A549 (cell line): Measurements from ENCODE around the gene SHOC2. TPM values are rescaled to one million over a fixed set of nuclear protein-coding genes. Genes with fewer than 3 reads are reported as not detected.

ENCODE experiments used
- ATAC-seq, 2 experiments: fragments of 200-7000 bp in 1 of 2; fragments of >200 bp in 1 of 2; cut with Nextera tagmentation in 1 of 2; cut with Tn5 transposase in 1 of 2; 3 replicates each; pipeline versions ENCODE4 v1.8.0 to v1.9.1; 2018 to 2020; ENCODE audit warnings: mild to moderate bottlenecking in 1 of 2, moderate library complexity in 1 of 2
- CTCF ChIA-PET: fragments of 300-600 bp; sonication (Branson Sonifier 250); formaldehyde crosslinking; extraction: SDS; loops from one replicate; lab custom pipeline; 2021; ENCODE audit warnings: antibody characterized with exemption, inconsistent platforms; lab: Yijun Ruan, JAX
- POLR2A ChIA-PET: fragments of 350-600 bp; formaldehyde crosslinking; extraction: SDS; loops from one replicate; lab custom pipeline; 2021; ENCODE audit warnings: antibody characterized with exemption, inconsistent platforms; lab: Yijun Ruan, JAX
- DNase-seq, 2 experiments: peaks; one replicate each; pipeline versions ENCODE4 v3.0.0 to v3.0.0-alpha.2; 2011 to 2016; ENCODE audit warnings: low read depth in 1 of 2, low spot score in 1 of 2
- FAIRE-seq: peaks from 2 replicates; lab custom pipeline; 2011; peaks lifted over from hg19 to GRCh38; lab: Jason Lieb, UNC
- H3K27ac ChIP-seq, 2 experiments: fragments of >200 bp; sonication (Bioruptor Twin); formaldehyde crosslinking; 3 replicates each; pipeline ENCODE4 v1.5.1; 2016 to 2017
- H3K4me1 ChIP-seq: fragments of >200 bp; sonication (Bioruptor Twin); formaldehyde crosslinking; 3 replicates; pipeline ENCODE4 v1.6.1; 2016
- H3K4me2 ChIP-seq: fragments of >200 bp; sonication (Bioruptor Twin); formaldehyde crosslinking; 3 replicates; pipeline ENCODE4 v1.6.1; 2016
- H3K4me3 ChIP-seq: fragments of >200 bp; sonication (Bioruptor Twin); formaldehyde crosslinking; 3 replicates; pipeline ENCODE4 v1.5.1; 2016
- H3K9me3 ChIP-seq: fragments of >200 bp; sonication (Bioruptor Twin); formaldehyde crosslinking; 3 replicates; pipeline ENCODE4 v1.6.1; 2016
- BHLHE40 ChIP-seq: IDR thresholded peaks from 2 replicates; pipeline ENCODE4 v1.6.1; 2012; ENCODE audit warnings: low read depth, low read length, inconsistent platforms
- CBX2 ChIP-seq: fragments of 200-600 bp; sonication (generic); IDR thresholded peaks from 2 replicates; pipeline ENCODE4 v1.6.1; 2016; ENCODE audit warnings: low read depth, mild to moderate bottlenecking, borderline replicate concordance
- CEBPB ChIP-seq, 2 experiments: fragments of >200 bp in 1 of 2; sonication (Bioruptor Twin) in 1 of 2; formaldehyde crosslinking in 1 of 2; IDR thresholded peaks; 2 replicates each; pipeline ENCODE4 v1.6.1; 2012 to 2016
- EHMT2 ChIP-seq: fragments of 200-600 bp; sonication (generic); IDR thresholded peaks from 2 replicates; pipeline ENCODE4 v1.6.1; 2016; ENCODE audit warnings: antibody characterized with exemption, low read depth, mild to moderate bottlenecking, moderate library complexity
- FOSB ChIP-seq: fragments of 250-450 bp; sonication (Bioruptor Pico); IDR thresholded peaks from 2 replicates; pipeline ENCODE4 v1.5.0; 2020; ENCODE audit warnings: mild to moderate bottlenecking, moderate library complexity
- FOSL2 ChIP-seq, 2 experiments: fragments of 450-650 bp in 1 of 2; fragments of >200 bp in 1 of 2; sonication (Bioruptor Twin) in 1 of 2; formaldehyde crosslinking; IDR thresholded peaks; 2 replicates each; pipeline versions ENCODE4 v1.5.0 to v1.6.1; 2016 to 2020; ENCODE audit warnings: mild to moderate bottlenecking in 1 of 2, moderate library complexity in 1 of 2
- FOXS1 ChIP-seq: fragments of 250-450 bp; sonication (Bioruptor Pico); IDR thresholded peaks from 2 replicates; pipeline ENCODE4 v1.5.0; 2020; ENCODE audit warnings: mild to moderate bottlenecking, moderate library complexity
- HDAC2 ChIP-seq: fragments of 200-600 bp; sonication (generic); IDR thresholded peaks from 2 replicates; pipeline ENCODE4 v1.6.1; 2016
- HEYL ChIP-seq: fragments of 250-450 bp; sonication (Bioruptor Pico); IDR thresholded peaks from 2 replicates; pipeline ENCODE4 v1.8.0; 2021; ENCODE audit warnings: mild to moderate bottlenecking, moderate library complexity
- HOXB13 ChIP-seq: fragments of 250-450 bp; sonication (Bioruptor Pico); IDR thresholded peaks from 2 replicates; pipeline ENCODE4 v1.5.0; 2020; ENCODE audit warnings: low read depth, mild to moderate bottlenecking, moderate library complexity
- KDM1A ChIP-seq: fragments of 200-600 bp; sonication (generic); IDR thresholded peaks from 2 replicates; pipeline ENCODE4 v1.6.1; 2016; ENCODE audit warnings: low read depth, mild to moderate bottlenecking
- MAFK ChIP-seq: fragments of 450-650 bp; IDR thresholded peaks from 2 replicates; pipeline ENCODE4 v1.6.1; 2014; ENCODE audit not compliant: partially characterized antibody
- MYC ChIP-seq: IDR thresholded peaks from 2 replicates; pipeline ENCODE4 v1.6.1; 2012; ENCODE audit warnings: mild to moderate bottlenecking, inconsistent platforms, low read length, improper control_type of control experiment, borderline replicate concordance
- NPAS2 ChIP-seq: fragments of 250-450 bp; sonication (Bioruptor Pico); IDR thresholded peaks from 2 replicates; pipeline ENCODE4 v1.8.0; 2022; ENCODE audit warnings: mild to moderate bottlenecking, moderate library complexity, borderline replicate concordance
- POLR2A ChIP-seq: IDR thresholded peaks from 2 replicates; pipeline ENCODE4 v1.6.1; 2012; ENCODE audit warnings: mild to moderate bottlenecking, low read length
- POLR2AphosphoS2 ChIP-seq: conservative IDR thresholded peaks from 2 replicates; pipeline ENCODE4 v1.6.1; 2012; ENCODE audit warnings: low read length, improper control_type of control experiment, inconsistent platforms
- RFX5 ChIP-seq: fragments of 450-650 bp; IDR thresholded peaks from 2 replicates; pipeline ENCODE4 v1.7.1; 2014; ENCODE audit warnings: antibody characterized with exemption, mild to moderate bottlenecking, moderate library complexity
- RNF2 ChIP-seq: fragments of 200-600 bp; sonication (generic); IDR thresholded peaks from 2 replicates; pipeline ENCODE4 v1.6.1; 2016; ENCODE audit warnings: low read depth, mild to moderate bottlenecking, antibody characterized with exemption, moderate library complexity, borderline replicate concordance
- SMC3 ChIP-seq: fragments of >200 bp; sonication (Bioruptor Twin); formaldehyde crosslinking; IDR thresholded peaks from 3 replicates; pipeline ENCODE4 v1.6.1; 2018; ENCODE audit warnings: inconsistent platforms
- WGBS: methylation state at CpG from one replicate; pipeline ENCODE4 v1.1.6; 2017; ENCODE audit errors: missing lambda C conversion rate; 5-methylcytosine and 5-hydroxymethylcytosine counted together
- polyA plus RNA-seq, 4 experiments: library from polyadenylated mRNA; depleted of rRNA in 3 of 4; stranded (reverse); fragments of >200 nt; fragmentation: RNase III in 1 of 4; extraction: RNeasy Plus Mini Kit Qiagen cat#74134 plus additional on column Dnase treatment in 1 of 4; gene quantifications; 2 replicates in 3 of 4; 3 replicates in 1 of 4; pipeline ENCODE4 v1.2.3, GENCODE V29; 2011 to 2017
- TF ChIP-seq, protein P1 (sequence below): fragments of 150-350 bp; IDR thresholded peaks from 2 replicates; pipeline ENCODE4 v1.6.1; 2014; ENCODE audit warnings: low read depth, mild to moderate bottlenecking, low read length

SHOC2 gene
- polyA plus RNA-seq, 2 of the 4 experiments (the other 2 are of a cell fraction) = 20.5 to 32.1 TPM

DNA sequence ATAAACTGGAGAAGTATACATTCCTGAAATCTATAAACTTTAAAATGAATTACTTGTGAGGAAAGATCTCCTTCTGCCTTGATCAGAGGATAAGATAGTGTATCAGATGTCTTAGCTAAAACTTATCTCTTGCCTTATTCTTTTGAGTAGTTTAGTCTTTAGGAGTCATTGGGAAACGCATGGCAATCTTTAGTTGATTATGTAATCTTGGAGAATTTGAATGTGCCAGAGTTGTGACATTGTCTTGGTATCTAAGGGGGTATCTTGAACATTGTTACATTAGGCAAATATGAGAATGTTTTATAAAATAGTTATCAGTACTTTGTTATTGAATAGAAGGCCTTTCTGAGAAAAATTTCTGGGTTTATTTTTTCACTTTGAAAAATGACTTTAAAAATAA is 95.8 kb downstream of the SHOC2 start:
- H3K4me1 ChIP-seq = no peaks in the 10 kb centered on the region
- H3K4me3 ChIP-seq = no peak overlapping the region
- ATAC-seq = no peak
- no peak for DNase-seq
- H3K9me3 ChIP-seq = no peaks in the 10 kb centered on the region
- H3K27ac ChIP-seq = no peak overlapping the region
- no peak overlapping the region for H3K4me2 ChIP-seq
- WGBS = 81% methylated on average over 1 of the region's 1 CpG
- CTCF ChIA-PET = no interaction called here
- no peak for FAIRE-seq
- POLR2A ChIA-PET = interaction anchor here (0.6 kb wide), 1 partner anchor 59 kb away, joined by 5 read pairs; no protein-coding TSS in a partner anchor
- no peak for TF ChIP-seq RFX5
- TF ChIP-seq CBX2 = no peak
- TF ChIP-seq FOSL2 (IDR thresholded peaks at IDR 0.05) = no peak
- no peak for TF ChIP-seq FOSL2 (CRISPR knock-in tag; IDR thresholded peaks at IDR 0.05)
- TF ChIP-seq POLR2A = no peak
- no peak for TF ChIP-seq FOXS1 (CRISPR knock-in tag)
- TF ChIP-seq RNF2 = no peak
- TF ChIP-seq, protein P1, sequence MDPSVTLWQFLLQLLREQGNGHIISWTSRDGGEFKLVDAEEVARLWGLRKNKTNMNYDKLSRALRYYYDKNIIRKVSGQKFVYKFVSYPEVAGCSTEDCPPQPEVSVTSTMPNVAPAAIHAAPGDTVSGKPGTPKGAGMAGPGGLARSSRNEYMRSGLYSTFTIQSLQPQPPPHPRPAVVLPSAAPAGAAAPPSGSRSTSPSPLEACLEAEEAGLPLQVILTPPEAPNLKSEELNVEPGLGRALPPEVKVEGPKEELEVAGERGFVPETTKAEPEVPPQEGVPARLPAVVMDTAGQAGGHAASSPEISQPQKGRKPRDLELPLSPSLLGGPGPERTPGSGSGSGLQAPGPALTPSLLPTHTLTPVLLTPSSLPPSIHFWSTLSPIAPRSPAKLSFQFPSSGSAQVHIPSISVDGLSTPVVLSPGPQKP = no peak
- no peak for TF ChIP-seq BHLHE40
- no peak for TF ChIP-seq CEBPB (IDR thresholded peaks at IDR 0.05)
- no peak for TF ChIP-seq EHMT2
- no peak for TF ChIP-seq HEYL (CRISPR knock-in tag)

DNA sequence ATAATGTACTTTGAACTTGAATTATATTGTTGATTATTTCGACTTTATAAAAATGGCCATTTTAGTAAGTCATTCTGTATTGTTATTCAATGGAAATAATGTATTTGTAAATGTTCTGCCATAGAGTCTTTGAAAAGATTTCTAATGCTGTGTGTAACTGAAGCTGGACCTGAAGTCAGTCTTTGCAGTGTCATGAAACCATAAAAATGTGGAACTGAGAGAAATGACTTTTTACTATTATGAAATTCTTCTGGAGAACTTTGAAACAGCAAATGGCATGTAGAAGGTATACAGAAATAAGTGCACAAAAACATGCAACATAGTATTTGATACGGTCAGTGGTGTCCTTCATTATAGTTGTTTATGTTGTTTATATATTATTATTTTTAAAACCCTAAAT is 97.7 kb downstream of the SHOC2 start:
- ChIA-PET CTCF (no interaction called here), POLR2A (no interaction called here)
- H3K4me3 ChIP-seq = no peak overlapping the region
- no peaks in the 10 kb centered on the region for H3K4me1 ChIP-seq
- TF ChIP-seq MYC (no peak), MAFK (no peak)
- H3K9me3 ChIP-seq = no peaks in the 10 kb centered on the region
- 46% methylated on average over 2 of the region's 2 CpGs for WGBS
- no peak for DNase-seq
- peak; percentile 46 for FAIRE-seq
- ATAC-seq = no peak
- H3K4me2 ChIP-seq = no peak overlapping the region
- H3K27ac ChIP-seq = no peak overlapping the region

DNA sequence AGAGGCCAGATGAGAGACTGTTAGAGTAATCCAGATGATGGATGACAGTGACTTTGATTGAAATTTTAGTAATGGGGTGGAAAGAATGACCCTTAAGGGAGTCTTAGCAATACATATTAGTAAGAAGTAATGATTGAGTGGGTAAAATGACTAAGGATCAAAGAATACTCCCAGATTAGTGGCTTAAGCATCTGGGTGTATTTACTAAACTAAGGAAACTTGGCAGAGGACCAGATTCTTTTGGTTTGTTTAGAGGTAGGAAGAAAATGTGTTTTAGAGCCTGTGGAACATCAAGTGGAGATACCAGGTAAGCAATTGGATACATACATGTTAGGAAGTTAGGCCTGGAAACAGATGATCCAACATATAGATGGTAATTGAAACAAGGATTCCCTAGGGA is 98.6 kb downstream of the SHOC2 start:
- no peak overlapping the region for H3K4me2 ChIP-seq
- H3K4me3 ChIP-seq = no peak overlapping the region
- DNase-seq = no peak
- FAIRE-seq = no peak
- no peak for TF ChIP-seq HOXB13
- no peaks in the 10 kb centered on the region for H3K4me1 ChIP-seq
- no peak for ATAC-seq
- ChIA-PET POLR2A (no interaction called here), CTCF (no interaction called here)
- H3K27ac ChIP-seq = no peak overlapping the region
- 0 out of 3 replicates have a peak, but pooled peaks cover 3% of the 10 kb centered on the region for H3K9me3 ChIP-seq

DNA sequence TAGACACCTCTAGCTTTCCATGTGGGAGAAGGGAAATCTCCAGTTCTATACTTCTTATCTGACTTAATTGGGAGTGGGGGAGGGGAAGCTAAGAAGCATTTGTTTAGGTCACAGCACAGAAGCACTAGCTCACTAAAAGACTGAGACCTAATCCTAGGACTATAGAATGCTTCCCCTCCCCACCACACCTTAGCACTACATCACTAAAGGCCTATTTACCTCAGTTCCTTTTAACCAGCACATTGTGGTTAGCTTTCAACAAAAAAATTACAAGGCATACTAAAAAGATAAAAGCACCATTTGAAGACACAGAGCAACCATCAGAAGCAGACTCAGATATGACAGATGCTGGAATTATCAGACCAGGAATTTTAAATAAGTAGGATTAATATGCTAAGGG is 103.7 kb downstream of the SHOC2 start:
- ATAC-seq (no peak), FAIRE-seq (no peak), DNase-seq (no peak)
- ChIA-PET POLR2A (no interaction called here), CTCF (interaction anchor here (1.1 to 1.6 kb wide), 2 partner anchors 13 to 53 kb away, joined by 3 to 4 read pairs; no protein-coding TSS in a partner anchor)
- TF ChIP-seq KDM1A (no peak), NPAS2 (CRISPR knock-in tag) (no peak), POLR2AphosphoS2 (no peak), HDAC2 (no peak), SMC3 (no peak), CEBPB (IDR thresholded peaks at IDR 0.05) (no peak), FOSB (CRISPR knock-in tag) (no peak)
- H3K27ac ChIP-seq = no peak overlapping the region
- H3K4me2 ChIP-seq = no peak overlapping the region
- H3K4me1 ChIP-seq = no peaks in the 10 kb centered on the region
- 0 out of 3 replicates have a peak, but pooled peaks cover 3% of the 10 kb centered on the region for H3K9me3 ChIP-seq
- no peak overlapping the region for H3K4me3 ChIP-seq
